Spinal cord (tissue), 10 donors: ENCODE results near the gene TPRG1L. TPM values are rescaled to one million over a fixed set of nuclear protein-coding genes. Genes with fewer than 3 reads are reported as not detected.

Experiments used
- DNase-seq, 6 donors: peaks; one replicate each; pipeline versions ENCODE4 v3.0.0 to v3.0.0-alpha.2; 2013 to 2015; ENCODE audit warnings: low spot score in 6 of 6, low read depth in 4 of 6
- H3K27ac ChIP-seq: one replicate; pipeline ENCODE4 v1.5.1; 2013; ENCODE audit warnings: low read depth, low read length, control low read depth
- H3K27me3 ChIP-seq: one replicate; pipeline ENCODE4 v1.6.1; 2013; ENCODE audit warnings: low read length; ENCODE audit not compliant: control insufficient read depth, insufficient read depth
- H3K36me3 ChIP-seq: one replicate; pipeline ENCODE4 v1.6.1; 2013; ENCODE audit warnings: low read length; ENCODE audit not compliant: control insufficient read depth, insufficient read depth
- H3K4me1 ChIP-seq: one replicate; pipeline ENCODE4 v1.6.1; 2013; ENCODE audit warnings: low read length; ENCODE audit not compliant: control insufficient read depth, insufficient read depth
- H3K4me3 ChIP-seq: one replicate; pipeline ENCODE4 v1.5.1; 2013; ENCODE audit warnings: low read depth, low read length, control low read depth
- H3K9me3 ChIP-seq: one replicate; pipeline ENCODE4 v1.6.1; 2013; ENCODE audit warnings: low read length; ENCODE audit not compliant: control insufficient read depth, insufficient read depth
- WGBS: methylation state at CpG from one replicate; pipeline ENCODE4 v1.1.5; 2013; ENCODE audit warnings: missing lambda C conversion rate; ENCODE audit not compliant: insufficient coverage; 5-methylcytosine and 5-hydroxymethylcytosine counted together
- polyA plus RNA-seq, 2 donors: library from polyadenylated mRNA; unstranded; fragments of 120-200 nt; gene quantifications; one replicate each; pipeline ENCODE4 v1.2.1, GENCODE V29; 2013; ENCODE audit not compliant: insufficient read length in 2 of 2
- total RNA-seq, 2 donors: library from RNA; depleted of rRNA in 1 of 2; stranded (reverse); fragments of 120-200 nt in 1 of 2; fragments of >200 nt in 1 of 2; gene quantifications; one replicate each; pipeline versions ENCODE4 v1.2.3 to v1.2.4, GENCODE V29; 2013 to 2014
- donor health status: healthy.

TPRG1L gene
- total and polyA plus RNA-seq, 4 donors, result 18.5 to 45.3 (median 38.7) TPM

DNA sequence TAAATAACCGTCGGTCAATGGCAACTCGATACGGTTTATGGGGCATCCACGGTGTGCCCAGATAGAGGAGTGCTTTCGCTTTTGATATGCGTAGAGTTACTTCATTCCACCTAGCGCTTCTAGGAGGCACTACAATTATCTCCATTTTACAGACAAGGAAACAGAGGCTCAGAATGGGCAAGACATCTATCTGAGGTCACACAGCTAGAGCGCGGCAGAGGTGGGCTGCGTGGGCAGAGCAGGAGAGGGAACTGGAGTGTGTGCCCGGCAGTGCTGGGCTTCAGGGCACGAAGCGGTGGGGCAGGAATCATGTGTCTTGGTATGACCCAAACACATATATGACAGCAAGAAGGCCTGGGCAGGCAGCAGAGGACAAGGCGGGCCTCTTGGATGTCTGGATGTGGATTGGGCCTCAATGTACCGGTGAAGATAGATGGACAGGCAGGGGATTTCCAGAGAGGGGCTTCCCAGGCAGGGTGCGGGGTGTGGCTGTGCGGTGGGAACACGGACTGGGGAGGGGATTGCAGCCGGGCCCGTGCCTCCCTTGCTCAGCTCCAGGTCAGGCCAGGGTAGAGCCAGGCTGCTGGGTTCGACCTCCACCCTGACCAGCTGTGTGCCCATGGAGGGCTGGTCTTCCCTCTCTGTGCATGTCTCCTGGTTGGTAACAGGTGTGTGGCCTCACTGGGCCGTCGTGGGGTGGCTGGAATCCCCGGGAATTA lies 48.7 kb downstream of the TPRG1L start:
- WGBS, result 89% methylated on average over 25 of the region's 25 CpGs
- Histone ChIP-seq H3K9me3 (no peaks in the 10 kb centered on the region), H3K27ac (no peak overlapping the region), H3K4me1 (peaks cover 24% of the 10 kb centered on the region), H3K36me3 (no peaks in the 10 kb centered on the region), H3K27me3 (no peaks in the 10 kb centered on the region), H3K4me3 (no peak overlapping the region)
- DNase-seq, result no peak

DNA sequence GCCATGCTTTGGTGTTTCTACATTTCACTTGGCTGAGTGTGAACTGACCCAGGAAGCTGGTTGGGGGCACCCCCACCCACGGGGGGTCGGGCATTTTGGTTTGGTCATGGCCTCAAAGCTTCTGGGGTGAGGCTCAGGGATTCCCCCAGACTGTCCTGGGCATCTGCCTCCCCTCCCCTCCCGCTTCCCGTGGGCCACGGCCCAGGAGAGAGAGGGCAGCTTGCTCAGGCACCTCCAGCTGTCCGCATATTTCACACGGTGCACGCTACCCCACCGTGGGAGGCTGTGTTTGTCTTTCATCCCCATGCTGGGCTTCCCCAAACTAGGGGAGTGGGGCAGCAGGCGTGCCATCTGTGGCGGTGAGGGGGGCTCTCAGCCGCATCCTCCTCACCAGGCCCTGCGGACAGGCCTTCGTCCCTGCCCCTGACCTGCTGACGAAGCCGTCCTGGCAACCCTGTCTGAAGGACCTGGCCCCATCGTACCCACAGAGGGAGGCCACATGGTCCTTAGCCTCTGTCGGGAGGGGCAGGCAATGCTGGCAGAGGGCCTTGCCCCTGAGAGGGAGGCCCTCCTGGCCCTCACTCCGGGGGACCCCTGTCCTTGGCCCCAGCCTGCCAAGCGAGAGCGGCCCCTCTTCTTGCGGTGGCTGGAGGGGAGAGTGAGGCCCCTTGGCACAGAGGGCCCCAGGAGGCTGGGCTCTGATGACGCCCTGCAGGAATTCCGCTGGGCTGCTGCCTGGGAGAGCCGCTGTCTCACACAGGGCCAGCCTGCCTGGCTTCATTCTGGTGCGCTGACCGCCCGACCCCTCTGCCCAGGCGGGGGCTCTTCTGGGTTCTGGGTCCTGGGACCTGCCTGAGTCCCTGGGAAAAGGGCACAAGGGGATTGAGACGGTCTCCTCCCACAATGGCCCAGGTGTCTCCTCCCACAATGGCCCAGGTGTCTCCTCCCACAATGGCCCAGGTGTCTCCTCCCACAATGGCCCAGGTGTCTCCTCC lies 49.6 kb downstream of the TPRG1L start:
- H3K4me3 ChIP-seq, result no peak overlapping the region
- WGBS, result 46% methylated on average over 29 of the region's 30 CpGs
- no peak overlapping the region for H3K27ac ChIP-seq
- H3K36me3 ChIP-seq, result no peaks in the 10 kb centered on the region
- no peaks in the 10 kb centered on the region for H3K27me3 ChIP-seq
- H3K9me3 ChIP-seq, result no peaks in the 10 kb centered on the region
- H3K4me1 ChIP-seq, result peaks cover 18% of the 10 kb centered on the region
- no peak for DNase-seq

DNA sequence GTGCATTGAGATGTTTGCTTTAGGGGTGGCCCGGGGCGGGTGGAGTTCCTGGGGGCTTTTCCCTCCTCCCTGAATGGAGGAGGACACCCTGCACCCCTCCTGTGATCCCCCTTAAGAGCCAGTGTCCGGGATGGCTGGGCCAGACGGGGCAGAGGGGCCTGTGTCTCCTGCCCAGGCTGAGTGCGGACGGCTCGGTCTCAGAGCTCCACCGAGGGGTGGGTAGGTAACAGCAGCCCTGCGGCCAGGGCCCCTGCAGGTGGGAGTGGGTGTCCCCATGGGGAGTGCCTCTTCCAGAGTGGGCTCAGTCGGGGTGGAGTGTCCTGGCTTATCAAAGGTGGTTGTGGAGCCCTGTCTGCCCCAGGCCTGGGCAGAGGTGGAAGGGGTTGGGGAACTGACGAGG lies 50.6 kb downstream of the TPRG1L start:
- WGBS, result 69% methylated on average over 10 of the region's 11 CpGs
- H3K9me3 ChIP-seq, result no peaks in the 10 kb centered on the region
- H3K27me3 ChIP-seq, result no peaks in the 10 kb centered on the region
- H3K4me1 ChIP-seq, result peaks cover 17% of the 10 kb centered on the region
- no peak overlapping the region for H3K4me3 ChIP-seq
- no peak overlapping the region for H3K27ac ChIP-seq
- DNase-seq, result no peak
- H3K36me3 ChIP-seq, result no peaks in the 10 kb centered on the region

DNA sequence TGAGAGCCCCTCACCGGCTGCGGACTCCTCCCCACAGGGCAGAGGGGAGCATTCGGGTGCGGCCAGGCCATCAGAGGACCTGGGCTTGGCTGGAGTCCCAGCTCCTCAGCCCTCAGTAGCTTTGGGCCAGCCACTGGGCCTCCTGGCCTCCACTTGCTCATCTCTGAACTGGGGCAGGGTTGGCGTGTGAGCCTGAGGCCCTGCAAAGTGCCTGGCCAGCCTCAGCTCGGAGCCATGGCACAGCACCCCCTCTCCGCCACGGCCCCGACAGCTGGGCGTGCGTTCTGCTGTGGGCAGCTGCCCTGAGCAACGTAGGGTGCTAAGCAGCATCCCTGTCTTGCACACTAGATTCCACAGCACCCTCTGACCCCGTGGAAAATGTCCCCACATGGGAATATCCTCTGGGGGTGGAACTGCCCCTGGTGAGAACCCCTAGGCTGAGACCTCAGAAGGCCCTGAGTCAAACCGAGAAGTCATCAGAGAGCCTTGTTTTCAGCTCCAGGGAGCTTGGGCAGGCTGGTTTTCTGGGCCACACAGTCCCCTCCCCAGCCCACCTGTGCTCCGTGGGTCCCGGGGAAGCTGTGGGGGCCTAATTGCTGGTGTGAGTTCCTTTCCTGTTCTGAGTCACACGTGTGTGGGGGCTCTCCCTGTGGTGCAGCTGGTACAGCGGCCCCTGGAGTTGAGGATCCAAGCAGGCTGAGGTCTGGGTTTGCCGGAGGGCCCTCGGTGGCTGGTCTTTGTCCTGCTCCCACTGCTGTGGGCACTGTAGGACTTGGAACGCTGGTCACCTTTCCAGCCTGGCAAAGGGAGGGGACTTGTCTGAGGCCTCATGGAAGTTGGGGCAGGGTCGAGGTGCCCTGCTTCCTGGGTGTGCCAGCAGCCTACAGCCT lies 52.0 kb downstream of the TPRG1L start:
- Histone ChIP-seq H3K27me3 (no peaks in the 10 kb centered on the region), H3K9me3 (no peaks in the 10 kb centered on the region), H3K4me1 (peaks cover 17% of the 10 kb centered on the region), H3K36me3 (no peaks in the 10 kb centered on the region), H3K4me3 (no peak overlapping the region), H3K27ac (no peak overlapping the region)
- 79% methylated on average over 20 of the region's 22 CpGs for WGBS
- no peak for DNase-seq

DNA sequence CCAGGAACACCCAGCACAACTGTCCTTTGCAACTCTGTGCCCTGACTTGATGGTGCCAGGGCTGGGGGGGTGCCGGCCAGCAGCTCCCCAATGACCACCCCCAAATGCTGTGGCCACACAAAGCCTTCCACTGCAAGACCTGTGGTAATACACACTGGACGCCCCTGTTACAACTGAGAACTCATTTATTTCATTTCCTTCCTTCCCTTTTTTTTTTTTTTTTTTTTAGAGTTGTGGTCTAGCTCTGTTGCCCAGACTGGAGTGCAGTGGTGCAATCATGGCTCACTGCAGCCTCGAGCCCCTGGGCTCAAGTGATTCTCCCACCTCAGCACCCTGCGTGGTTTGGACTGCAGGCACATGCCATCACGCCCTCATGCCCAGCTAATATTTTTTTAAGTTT lies 52.7 kb downstream of the TPRG1L start:
- peaks cover 17% of the 10 kb centered on the region for H3K4me1 ChIP-seq

DNA sequence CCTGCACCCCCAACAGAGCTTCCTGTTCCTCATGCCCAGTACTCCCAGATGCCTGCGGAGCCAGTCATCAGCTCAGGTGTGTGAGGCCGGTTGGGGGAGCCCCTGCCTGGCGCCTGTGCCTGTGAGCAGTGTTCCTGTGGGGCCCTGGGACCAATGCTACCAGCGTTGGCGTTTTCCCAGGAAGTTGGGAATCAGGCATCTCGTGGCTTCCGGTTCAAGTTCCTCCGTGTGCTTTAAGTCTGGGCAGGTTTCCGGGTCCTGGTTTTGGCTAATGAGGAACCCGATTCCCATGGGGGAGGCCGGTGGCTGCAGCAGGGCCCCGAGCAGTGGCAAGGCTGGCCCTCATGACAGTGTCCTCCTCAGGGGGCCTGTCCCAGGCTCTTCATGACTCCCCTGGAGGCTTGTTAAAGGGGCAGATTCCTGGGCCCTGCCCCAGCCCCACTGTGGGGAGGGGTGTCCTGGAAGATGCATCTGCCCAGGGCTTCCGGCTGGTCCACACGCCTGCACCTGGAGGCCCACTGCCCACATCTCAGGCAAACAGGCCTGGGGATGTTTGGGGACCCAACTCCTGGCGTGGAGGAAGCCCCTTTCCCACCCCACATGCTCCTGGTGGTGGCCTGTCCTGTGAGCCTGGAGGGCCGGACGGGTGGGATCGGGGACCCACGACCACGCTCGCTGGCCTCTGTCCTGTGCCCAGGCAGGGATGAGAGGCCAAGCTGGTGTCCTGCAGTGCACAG lies 53.7 kb downstream of the TPRG1L start:
- Histone ChIP-seq H3K27ac (no peak overlapping the region), H3K27me3 (peaks cover 3% of the 10 kb centered on the region), H3K36me3 (no peaks in the 10 kb centered on the region), H3K4me1 (peaks cover 17% of the 10 kb centered on the region), H3K9me3 (no peaks in the 10 kb centered on the region), H3K4me3 (no peak overlapping the region)
- no peak for DNase-seq
- WGBS, result 59% methylated on average over 21 of the region's 21 CpGs

More for the DNA sequence above, 52.7 kb downstream of the TPRG1L start:
- Histone ChIP-seq H3K27ac (no peak overlapping the region), H3K4me3 (no peak overlapping the region), H3K27me3 (no peaks in the 10 kb centered on the region), H3K9me3 (no peaks in the 10 kb centered on the region), H3K36me3 (no peaks in the 10 kb centered on the region)
- 79% methylated on average over 2 of the region's 5 CpGs for WGBS
- DNase-seq, result no peak

DNA sequence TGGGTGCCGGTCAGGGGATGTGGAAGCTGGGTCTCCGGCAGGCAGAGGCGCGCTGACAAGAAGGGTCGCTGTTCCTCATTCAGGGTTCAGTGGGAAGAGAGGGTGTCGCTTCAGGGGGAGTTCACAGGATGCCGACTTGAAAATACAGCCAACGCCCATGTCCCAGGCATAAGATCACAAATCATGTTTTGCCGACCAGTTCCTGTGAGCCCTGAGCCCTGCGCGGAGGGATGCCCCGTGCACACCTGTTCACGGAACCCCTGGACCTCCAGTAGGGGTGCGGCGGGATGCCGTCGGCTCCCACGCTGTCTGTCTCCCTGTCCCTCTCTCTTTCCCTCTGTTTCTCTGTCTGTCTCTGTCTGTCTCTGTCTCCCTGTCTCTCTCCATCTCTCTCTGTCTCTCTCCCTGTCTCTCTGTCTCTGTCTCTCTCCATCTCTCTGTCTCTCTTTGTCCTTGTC lies 54.3 kb downstream of the TPRG1L start:
- Histone ChIP-seq H3K4me1 (peaks cover 20% of the 10 kb centered on the region), H3K4me3 (no peak overlapping the region), H3K27ac (no peak overlapping the region), H3K27me3 (peaks cover 7% of the 10 kb centered on the region), H3K36me3 (no peaks in the 10 kb centered on the region), H3K9me3 (no peaks in the 10 kb centered on the region)
- 84% methylated on average over 18 of the region's 18 CpGs for WGBS
- no peak for DNase-seq
